Mesenchymal stem cell (in vitro differentiated cells and primary cell): ENCODE data around the gene TMEM41B.

Source experiments
- DNase-seq: peaks from one replicate; pipeline ENCODE4 v3.0.0-alpha.2; 2013
- H2AFZ ChIP-seq: one replicate; pipeline ENCODE4 v1.6.1; 2013; ENCODE audit warnings: low read depth, mild to moderate bottlenecking, control low read depth, inconsistent platforms, low read length, moderate library complexity
- H2AK5ac ChIP-seq: 2 replicates; pipeline ENCODE4 v1.6.1; 2013; ENCODE audit warnings: low read length, moderate library complexity, mild to moderate bottlenecking, inconsistent platforms; ENCODE audit not compliant: severe bottlenecking
- H2BK120ac ChIP-seq: one replicate; pipeline ENCODE4 v1.6.1; 2013; ENCODE audit warnings: low read depth, mild to moderate bottlenecking, inconsistent platforms, low read length, moderate library complexity
- H2BK12ac ChIP-seq, 2 experiments: one replicate each; pipeline ENCODE4 v1.6.1; 2013; ENCODE audit warnings: inconsistent platforms in 2 of 2, low read length in 2 of 2, mild to moderate bottlenecking in 2 of 2, moderate library complexity in 2 of 2, control low read depth in 1 of 2
- H2BK15ac ChIP-seq: one replicate; pipeline ENCODE4 v1.6.1; 2013; ENCODE audit warnings: mild to moderate bottlenecking, low read depth, inconsistent platforms; ENCODE audit not compliant: poor library complexity, severe bottlenecking
- H2BK5ac ChIP-seq: 2 replicates; pipeline ENCODE4 v1.6.1; 2013; ENCODE audit warnings: low read depth, mild to moderate bottlenecking, low read length, control low read depth, inconsistent platforms; ENCODE audit not compliant: poor library complexity, severe bottlenecking
- H3K14ac ChIP-seq, 2 experiments: one replicate each; pipeline ENCODE4 v1.6.1; 2013; ENCODE audit warnings: inconsistent platforms in 2 of 2, low read length in 2 of 2, control low read depth in 1 of 2, mild to moderate bottlenecking in 1 of 2, moderate library complexity in 1 of 2
- H3K18ac ChIP-seq, 2 experiments: one replicate each; pipeline ENCODE4 v1.6.1; 2013; ENCODE audit warnings: inconsistent platforms in 2 of 2, low read length in 2 of 2, control low read depth in 1 of 2, low read depth in 1 of 2, mild to moderate bottlenecking in 1 of 2
- H3K23ac ChIP-seq, 2 experiments: one replicate each; pipeline ENCODE4 v1.6.1; 2013; ENCODE audit warnings: inconsistent platforms in 2 of 2, low read length in 2 of 2, mild to moderate bottlenecking in 2 of 2, moderate library complexity in 2 of 2, control low read depth in 1 of 2
- H3K27ac ChIP-seq: 2 replicates; pipeline ENCODE4 v1.5.1; 2013; ENCODE audit warnings: mild to moderate bottlenecking, moderate library complexity, low read length, control low read depth, inconsistent platforms; ENCODE audit not compliant: poor library complexity, severe bottlenecking
- H3K27me3 ChIP-seq, 2 experiments: 2 replicates each; pipeline versions ENCODE4 v1.6.1 to v1.7.0; 2013; ENCODE audit warnings: low read length in 2 of 2, mild to moderate bottlenecking in 2 of 2, moderate library complexity in 2 of 2, control low read depth in 1 of 2, inconsistent platforms in 1 of 2; ENCODE audit not compliant: control insufficient read depth in 1 of 2, insufficient read depth in 1 of 2
- H3K36me3 ChIP-seq, 2 experiments: 2 replicates each; pipeline versions ENCODE4 v1.6.1 to v1.7.0; 2013; ENCODE audit warnings: low read length in 2 of 2, control low read depth in 1 of 2, inconsistent platforms in 1 of 2, low read depth in 1 of 2, mild to moderate bottlenecking in 1 of 2; ENCODE audit not compliant: insufficient read depth in 2 of 2, control insufficient read depth in 1 of 2
- H3K4ac ChIP-seq, 2 experiments: one replicate each; pipeline ENCODE4 v1.6.1; 2013; ENCODE audit warnings: inconsistent platforms in 2 of 2, low read length in 2 of 2, mild to moderate bottlenecking in 2 of 2, moderate library complexity in 2 of 2, control low read depth in 1 of 2, low read depth in 1 of 2
- H3K4me1 ChIP-seq: 2 replicates; pipeline ENCODE4 v1.6.1; 2013; ENCODE audit warnings: low read depth, low read length, control low read depth; ENCODE audit not compliant: control insufficient read depth, insufficient read depth
- H3K4me2 ChIP-seq: 2 replicates; pipeline ENCODE4 v1.6.1; 2013; ENCODE audit warnings: low read length, mild to moderate bottlenecking, inconsistent platforms; ENCODE audit not compliant: poor library complexity, severe bottlenecking
- H3K4me3 ChIP-seq, 2 experiments: 2 replicates each; pipeline versions ENCODE4 v1.5.1 to v1.7.0; 2013; ENCODE audit warnings: low read length in 2 of 2, mild to moderate bottlenecking in 2 of 2, control low read depth in 1 of 2, low read depth in 1 of 2; ENCODE audit not compliant: insufficient read depth in 1 of 2
- H3K79me1 ChIP-seq: replicated peaks from 2 replicates; pipeline ENCODE4 v1.6.1; 2013; ENCODE audit warnings: mild to moderate bottlenecking, control low read depth, low read length, inconsistent platforms; ENCODE audit not compliant: poor library complexity, severe bottlenecking
- H3K9ac ChIP-seq: 2 replicates; pipeline ENCODE4 v1.7.0; 2013; ENCODE audit warnings: mild to moderate bottlenecking, low read length, moderate library complexity
- H3K9me3 ChIP-seq: 2 replicates; pipeline ENCODE4 v1.7.0; 2013; ENCODE audit warnings: mild to moderate bottlenecking, low read length; ENCODE audit not compliant: control insufficient read depth
- H4K8ac ChIP-seq: one replicate; pipeline ENCODE4 v1.6.1; 2013; ENCODE audit warnings: inconsistent platforms, mild to moderate bottlenecking, low read length, moderate library complexity
- H4K91ac ChIP-seq: one replicate; pipeline ENCODE4 v1.6.1; 2013; ENCODE audit warnings: mild to moderate bottlenecking, low read length, inconsistent platforms
- WGBS: methylation state at CpG from one replicate; pipeline ENCODE4 v1.1.7; 2013; ENCODE audit warnings: mixed read lengths; 5-methylcytosine and 5-hydroxymethylcytosine counted together

The TMEM41B gene

DNA sequence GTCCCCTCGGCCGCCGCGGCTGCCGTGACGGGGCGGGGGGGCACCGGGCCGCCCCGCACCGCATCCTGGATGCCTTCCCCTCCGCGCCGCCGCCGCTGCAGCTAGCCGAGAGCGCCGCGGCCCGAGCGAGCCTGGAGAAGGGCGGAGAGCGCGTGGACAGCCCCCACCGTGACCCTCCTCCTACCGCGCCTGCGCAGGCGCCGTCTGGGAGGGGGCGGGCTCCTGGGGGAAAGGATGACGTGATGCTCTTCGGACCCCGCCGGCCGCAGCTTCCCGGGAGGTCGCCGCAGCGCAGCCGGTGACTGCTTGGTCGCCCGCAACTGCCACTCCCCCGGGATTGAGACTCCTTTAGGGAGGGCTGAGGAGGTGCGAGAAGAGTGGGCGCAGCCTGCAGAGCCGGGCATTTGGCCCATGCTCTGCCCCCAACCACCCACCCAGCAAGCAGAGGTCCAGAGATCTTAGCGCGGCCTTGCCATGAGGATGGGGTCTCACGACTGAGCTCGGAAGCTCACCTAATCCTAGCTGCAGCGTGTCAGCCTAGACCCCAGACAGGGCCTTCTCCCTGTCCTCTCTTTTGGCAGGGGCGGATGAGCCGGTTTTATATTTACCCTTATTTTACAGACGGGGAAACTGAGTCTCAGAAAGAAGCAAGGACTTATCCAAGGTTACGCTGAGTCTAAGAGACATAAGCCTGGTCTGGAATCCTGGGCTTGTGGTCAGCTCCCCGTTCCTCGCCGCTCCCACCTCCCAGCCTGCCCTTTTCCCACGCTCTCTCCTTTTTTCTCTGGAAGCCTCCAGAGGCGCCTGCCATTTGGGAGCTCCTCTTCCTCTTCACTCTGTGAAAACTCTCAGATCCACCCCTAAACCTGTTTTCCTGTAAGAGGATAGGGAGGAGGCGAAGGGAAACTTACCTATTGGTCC, 48.9 kb downstream of the TMEM41B start, which contains the start of gene DENND5A:
TSS of gene DENND5A (minus strand) at position 140 of the 921 bp plus-strand sequence. CDS start 281 bp downstream, outside the sequence.
- peak within 1 kb of the TSS; percentile 45 for H3K27ac ChIP-seq
- peak within 1 kb of the TSS; percentile 94 for H2BK15ac ChIP-seq
- H2BK120ac ChIP-seq = peak within 1 kb of the TSS; percentile 86
- peak within 1 kb of the TSS; percentile 21 for H2AK5ac ChIP-seq
- peak within 1 kb of the TSS in 1 of 2 experiments; percentile 23 for H3K23ac ChIP-seq
- H3K27me3 ChIP-seq = no peaks in the 10 kb centered on the region
- H3K9ac ChIP-seq = peak within 1 kb of the TSS; percentile 99
- peak within 1 kb of the TSS; percentile 99 for H3K4me2 ChIP-seq
- 5% methylated on average over 36 of the region's 63 CpGs for WGBS
- peaks cover 17% of the 10 kb centered on the region for H3K4me1 ChIP-seq
- H3K79me1 ChIP-seq = no peaks in the 10 kb centered on the region
- peak; percentile 92 for DNase-seq
- peak within 1 kb of the TSS; percentile 92 to 97 for H3K18ac ChIP-seq
- H3K36me3 ChIP-seq = no peaks in the 10 kb centered on the region
- H4K8ac ChIP-seq = peak within 1 kb of the TSS; percentile 94
- peak within 1 kb of the TSS; percentile 91 to 94 for H3K4me3 ChIP-seq
- H3K9me3 ChIP-seq = no peaks in the 10 kb centered on the region
- H2BK12ac ChIP-seq = peak within 1 kb of the TSS; percentile 38 to 67
- H2AFZ ChIP-seq = peak within 1 kb of the TSS; percentile 79
- H4K91ac ChIP-seq = peak within 1 kb of the TSS; percentile 85
- peak within 1 kb of the TSS; percentile 37 for H2BK5ac ChIP-seq
- peak within 1 kb of the TSS; percentile 69 to 98 for H3K14ac ChIP-seq
- peak within 1 kb of the TSS; percentile 88 to 92 for H3K4ac ChIP-seq

DNA sequence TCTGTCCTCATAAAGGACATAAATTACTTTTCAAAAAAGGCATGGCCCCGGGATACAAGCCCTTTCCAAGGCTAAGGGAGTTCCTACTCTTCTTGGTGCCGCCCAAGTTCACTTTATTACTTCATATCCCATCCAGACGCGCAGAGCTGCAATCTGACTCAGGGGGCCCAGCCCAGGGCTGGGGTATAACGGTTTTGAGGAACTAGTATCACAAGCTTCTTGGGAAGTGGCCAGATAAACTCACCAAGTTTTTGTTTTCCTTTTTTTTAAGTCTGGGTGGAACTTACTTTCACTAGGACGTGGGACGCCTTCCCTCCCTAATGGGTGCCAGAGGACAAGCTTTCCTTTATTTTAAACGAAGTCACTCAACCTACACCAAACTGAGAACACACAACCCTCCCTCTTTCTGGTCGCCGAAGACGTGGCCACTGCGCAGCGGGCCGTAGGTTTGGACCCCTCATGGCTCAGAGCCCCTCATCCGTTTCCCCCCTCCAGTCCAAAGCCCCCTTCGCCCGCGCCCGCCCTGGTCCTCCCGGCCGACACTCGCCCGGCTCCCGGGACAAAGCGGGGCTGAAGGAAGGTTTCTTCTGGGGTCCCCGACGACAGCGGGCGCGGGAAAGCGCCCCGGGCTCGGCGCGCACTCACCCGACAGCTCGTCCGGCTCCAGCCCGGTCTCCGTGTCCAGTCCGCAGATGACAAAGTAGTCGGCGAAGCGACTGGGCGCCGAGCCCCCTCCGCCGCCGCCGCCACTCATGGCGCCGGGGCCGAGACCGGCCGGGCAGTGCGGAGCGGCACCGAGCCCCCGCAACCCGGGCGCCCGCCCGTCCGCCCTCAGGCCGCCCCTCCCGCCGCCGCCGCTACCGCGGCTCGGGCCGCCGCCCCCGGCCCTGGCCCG, 49.8 kb downstream of the TMEM41B start:
- no peaks in the 10 kb centered on the region for H3K9me3 ChIP-seq
- peaks cover 17% of the 10 kb centered on the region for H3K4me1 ChIP-seq
- H2BK12ac ChIP-seq = peak overlapping the region in 1 of 2 experiments; percentile 52
- peak overlapping the region; percentile 45 for H3K27ac ChIP-seq
- H4K8ac ChIP-seq = peak overlapping the region; percentile 66
- H3K23ac ChIP-seq = peak overlapping the region in 1 of 2 experiments; percentile 23
- peak overlapping the region; percentile 60 for H3K4me2 ChIP-seq
- H3K9ac ChIP-seq = peak overlapping the region; percentile 99
- H3K4ac ChIP-seq = peak overlapping the region; percentile 88 to 92
- H3K36me3 ChIP-seq = no peaks in the 10 kb centered on the region
- peak; percentile 91 for DNase-seq
- H2AK5ac ChIP-seq = no peak overlapping the region
- H3K18ac ChIP-seq = peak overlapping the region; percentile 86 to 90
- H2BK5ac ChIP-seq = peak overlapping the region; percentile 37
- peak overlapping the region; percentile 52 for H4K91ac ChIP-seq
- H2AFZ ChIP-seq = peak overlapping the region; percentile 77
- H3K14ac ChIP-seq = peak overlapping the region; percentile 69 to 98
- peak overlapping the region; percentile 91 to 94 for H3K4me3 ChIP-seq
- H2BK15ac ChIP-seq = peak overlapping the region; percentile 94
- H2BK120ac ChIP-seq = peak overlapping the region; percentile 86
- no peaks in the 10 kb centered on the region for H3K79me1 ChIP-seq
- under 1% methylated on average over 43 of the region's 76 CpGs for WGBS
- no peaks in the 10 kb centered on the region for H3K27me3 ChIP-seq

DNA sequence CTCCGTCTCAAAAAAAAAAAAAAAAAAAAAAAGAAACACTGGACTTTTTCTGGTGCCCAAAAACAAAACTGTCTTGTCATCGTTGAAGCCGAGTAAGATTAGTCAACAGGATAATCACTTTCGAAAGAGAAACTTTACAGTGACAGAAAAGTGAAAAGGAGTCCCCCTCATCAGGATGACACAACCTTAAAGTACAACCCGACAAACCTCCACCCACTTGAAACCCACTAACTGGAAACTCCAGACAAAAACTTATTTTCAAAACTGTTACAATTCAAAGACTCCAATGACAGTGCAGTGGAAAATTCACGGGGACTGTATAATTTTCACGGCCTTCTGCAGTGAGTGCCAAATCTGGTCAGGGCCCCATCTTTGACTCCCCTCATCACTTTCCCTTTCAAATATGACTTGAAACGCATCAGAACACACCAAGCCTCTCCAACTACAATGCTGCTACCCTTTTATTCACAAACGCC, 50.5 kb downstream of the TMEM41B start:
- H3K36me3 ChIP-seq = no peaks in the 10 kb centered on the region
- H3K23ac ChIP-seq = no peak overlapping the region
- H2AK5ac ChIP-seq = no peak overlapping the region
- no peak overlapping the region for H4K91ac ChIP-seq
- H3K14ac ChIP-seq = no peak overlapping the region
- H3K18ac ChIP-seq = peak overlapping the region in 1 of 2 experiments; percentile 11
- H3K27ac ChIP-seq = peak overlapping the region; percentile 45
- H3K9me3 ChIP-seq = no peaks in the 10 kb centered on the region
- no peaks in the 10 kb centered on the region for H3K79me1 ChIP-seq
- peak overlapping the region; percentile 99 for H3K9ac ChIP-seq
- peak overlapping the region; percentile 60 for H3K4me2 ChIP-seq
- H2AFZ ChIP-seq = peak overlapping the region; percentile 10
- H2BK12ac ChIP-seq = no peak overlapping the region
- H3K4me3 ChIP-seq = peak overlapping the region in 1 of 2 experiments; percentile 91
- DNase-seq = peak; percentile 86
- WGBS = 4% methylated on average over 8 of the region's 9 CpGs
- H2BK15ac ChIP-seq = no peak overlapping the region
- H4K8ac ChIP-seq = no peak overlapping the region
- H3K4me1 ChIP-seq = peaks cover 18% of the 10 kb centered on the region
- no peak overlapping the region for H2BK5ac ChIP-seq
- H2BK120ac ChIP-seq = no peak overlapping the region
- peak overlapping the region in 1 of 2 experiments; percentile 75 for H3K4ac ChIP-seq
- no peaks in the 10 kb centered on the region for H3K27me3 ChIP-seq
